Measurements from ENCODE around the gene MSRB1.

MSRB1 gene

DNA sequence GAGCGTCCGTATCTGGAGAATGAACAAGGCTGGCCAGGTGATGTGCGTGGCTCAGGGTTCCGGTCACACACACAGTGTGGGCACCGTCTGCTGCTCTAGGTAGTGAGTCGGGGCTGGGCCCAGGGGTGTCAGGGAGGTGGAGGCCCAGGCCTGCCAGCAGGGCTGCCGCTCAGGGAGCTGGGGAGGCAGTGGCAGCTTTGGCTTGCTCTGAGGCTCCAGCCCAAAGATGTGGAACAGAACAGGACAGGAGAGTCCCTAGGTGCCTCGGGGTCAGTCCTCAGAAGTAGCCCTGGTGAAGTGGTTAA lies 33.2 kb upstream of the MSRB1 start:
- Histone ChIP-seq H3K27me3 (ENCODE audit: control insufficient read depth, insufficient read depth, low read length) (peaks cover 17% of the 10 kb centered on the region), H3K9ac (ENCODE audit: low read depth, low read length) (no peak overlapping the region), H3K4me3 (ENCODE audit: low read depth, low read length) (no peak overlapping the region), H3K9me3 (ENCODE audit: control insufficient read depth, insufficient read depth, low read length) (no peaks in the 10 kb centered on the region), H3K36me3 (ENCODE audit: control insufficient read depth, insufficient read depth, low read length) (peaks cover 43% of the 10 kb centered on the region), H3K4me1 (ENCODE audit: control insufficient read depth, insufficient read depth, low read length) (no peaks in the 10 kb centered on the region)

DNA sequence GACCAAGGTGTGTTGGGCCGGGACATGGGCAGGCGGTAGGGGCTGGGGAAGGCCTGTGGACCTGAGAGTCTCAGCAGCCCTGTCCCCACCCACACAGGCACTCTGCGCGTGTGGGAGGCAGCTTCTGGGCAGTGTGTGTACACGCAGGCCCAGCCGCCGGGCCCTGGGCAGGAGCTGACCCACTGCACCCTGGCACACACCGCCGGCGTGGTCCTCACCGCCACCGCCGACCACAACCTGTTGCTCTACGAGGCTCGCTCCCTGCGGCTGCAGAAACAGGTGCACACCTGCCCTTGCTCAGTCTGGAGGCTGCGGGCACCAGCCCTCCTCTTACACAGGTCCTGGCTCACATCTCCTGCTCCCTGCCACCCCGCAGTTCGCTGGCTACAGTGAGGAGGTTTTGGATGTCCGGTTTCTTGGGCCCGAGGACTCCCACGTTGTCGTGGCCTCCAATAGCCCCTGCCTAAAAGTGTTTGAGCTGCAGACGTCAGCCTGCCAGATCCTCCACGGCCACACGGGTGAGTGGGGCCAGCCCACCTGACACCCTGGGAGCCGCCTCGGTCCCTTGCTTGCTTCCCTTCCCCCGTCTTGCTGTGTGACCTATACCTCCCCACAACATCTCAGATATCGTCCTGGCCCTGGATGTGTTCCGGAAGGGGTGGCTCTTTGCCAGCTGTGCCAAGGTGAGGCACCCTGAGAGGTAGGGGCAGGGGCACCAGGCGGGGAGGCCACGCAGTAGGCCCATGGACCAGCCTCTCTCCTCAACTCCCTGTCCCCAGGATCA lies 32.6 kb upstream of the MSRB1 start:
- Histone ChIP-seq H3K36me3 (ENCODE audit: control insufficient read depth, insufficient read depth, low read length) (peaks cover 43% of the 10 kb centered on the region), H3K9me3 (ENCODE audit: control insufficient read depth, insufficient read depth, low read length) (no peaks in the 10 kb centered on the region), H3K4me1 (ENCODE audit: control insufficient read depth, insufficient read depth, low read length) (no peaks in the 10 kb centered on the region), H3K9ac (ENCODE audit: low read depth, low read length) (no peak overlapping the region), H3K4me3 (ENCODE audit: low read depth, low read length) (no peak overlapping the region), H3K27me3 (ENCODE audit: control insufficient read depth, insufficient read depth, low read length) (peaks cover 11% of the 10 kb centered on the region)

DNA sequence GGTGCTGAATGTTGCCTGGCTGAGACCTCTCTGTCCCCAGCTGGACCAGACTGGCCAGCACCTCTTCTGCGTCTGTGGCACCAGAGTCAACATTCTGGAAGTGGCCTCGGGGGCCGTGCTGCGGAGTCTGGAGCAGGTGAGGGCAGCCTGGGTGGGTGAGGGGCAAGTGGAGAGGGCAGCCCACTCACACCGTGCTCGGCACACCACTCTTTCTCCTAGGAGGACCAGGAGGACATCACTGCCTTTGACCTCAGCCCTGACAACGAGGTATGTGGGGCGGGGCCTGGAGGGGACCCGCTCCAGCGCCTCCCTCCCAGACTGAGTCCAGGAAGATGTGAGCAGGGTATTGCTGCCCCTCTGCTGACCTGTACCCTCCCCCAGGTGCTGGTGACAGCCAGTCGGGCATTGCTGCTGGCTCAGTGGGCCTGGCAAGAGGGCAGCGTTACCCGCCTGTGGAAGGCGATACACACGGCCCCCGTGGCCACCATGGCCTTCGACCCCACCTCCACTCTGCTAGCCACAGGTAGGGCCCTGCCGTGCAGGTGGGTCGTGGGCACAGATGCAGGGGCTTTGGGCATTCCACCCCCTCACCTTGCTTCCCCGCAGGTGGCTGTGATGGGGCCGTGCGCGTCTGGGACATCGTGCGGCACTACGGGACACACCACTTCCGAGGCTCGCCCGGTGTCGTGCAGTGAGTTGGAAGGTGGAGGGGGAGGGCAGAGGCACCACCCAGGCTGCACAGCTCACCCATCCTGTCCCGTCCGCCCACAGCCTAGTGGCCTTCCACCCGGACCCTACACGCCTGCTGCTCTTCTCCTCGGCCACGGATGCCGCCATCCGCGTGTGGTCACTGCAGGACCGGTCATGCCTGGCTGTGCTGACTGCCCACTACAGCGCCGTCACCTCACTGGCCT lies 31.4 kb upstream of the MSRB1 start:
- H3K4me1 ChIP-seq (ENCODE audit: control insufficient read depth, insufficient read depth, low read length), result no peaks in the 10 kb centered on the region
- H3K9me3 ChIP-seq (ENCODE audit: control insufficient read depth, insufficient read depth, low read length), result no peaks in the 10 kb centered on the region
- H3K4me3 ChIP-seq (ENCODE audit: low read depth, low read length), result no peak overlapping the region
- H3K9ac ChIP-seq (ENCODE audit: low read depth, low read length), result no peak overlapping the region
- no peaks in the 10 kb centered on the region for H3K27me3 ChIP-seq (ENCODE audit: control insufficient read depth, insufficient read depth, low read length)
- H3K36me3 ChIP-seq (ENCODE audit: control insufficient read depth, insufficient read depth, low read length), result peaks cover 43% of the 10 kb centered on the region

DNA sequence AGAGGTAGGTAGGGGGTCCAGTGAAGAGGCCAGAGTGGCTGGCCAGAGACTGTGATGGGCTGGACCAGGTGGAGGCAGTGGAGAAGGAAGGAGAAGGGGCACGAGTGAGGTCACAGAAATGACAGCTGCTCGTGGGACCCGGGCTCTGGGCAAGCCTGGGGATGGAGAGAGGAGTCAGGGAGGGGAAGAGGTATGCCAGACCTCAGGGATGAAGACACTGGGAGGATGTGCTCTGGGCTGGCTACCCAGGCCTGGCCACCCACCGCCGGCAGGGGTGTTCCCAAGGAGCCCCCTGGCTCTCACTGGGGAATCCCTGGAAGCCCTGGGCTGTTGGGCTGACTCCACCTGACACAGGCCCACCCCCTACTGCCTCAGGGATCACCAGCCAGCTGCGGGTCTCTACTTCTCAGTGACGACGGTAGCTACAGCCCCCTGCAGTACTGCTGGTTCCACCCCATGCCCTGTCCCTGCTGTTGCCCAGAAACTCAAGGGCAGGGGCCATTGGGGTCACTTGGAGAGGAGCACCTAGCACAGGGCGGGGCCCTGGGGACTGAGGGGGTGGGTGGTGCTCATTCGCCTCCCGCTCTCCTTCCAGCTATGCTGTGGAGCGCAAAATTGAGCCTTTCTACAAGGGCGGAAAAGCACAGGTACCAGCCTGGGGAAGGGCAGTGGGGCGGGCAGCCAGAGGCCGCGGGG lies 30.6 kb upstream of the MSRB1 start:
- Histone ChIP-seq H3K36me3 (ENCODE audit: control insufficient read depth, insufficient read depth, low read length) (peaks cover 43% of the 10 kb centered on the region), H3K4me1 (ENCODE audit: control insufficient read depth, insufficient read depth, low read length) (no peaks in the 10 kb centered on the region), H3K9ac (ENCODE audit: low read depth, low read length) (no peak overlapping the region), H3K9me3 (ENCODE audit: control insufficient read depth, insufficient read depth, low read length) (no peaks in the 10 kb centered on the region), H3K4me3 (ENCODE audit: low read depth, low read length) (no peak overlapping the region), H3K27me3 (ENCODE audit: control insufficient read depth, insufficient read depth, low read length) (no peaks in the 10 kb centered on the region)

DNA sequence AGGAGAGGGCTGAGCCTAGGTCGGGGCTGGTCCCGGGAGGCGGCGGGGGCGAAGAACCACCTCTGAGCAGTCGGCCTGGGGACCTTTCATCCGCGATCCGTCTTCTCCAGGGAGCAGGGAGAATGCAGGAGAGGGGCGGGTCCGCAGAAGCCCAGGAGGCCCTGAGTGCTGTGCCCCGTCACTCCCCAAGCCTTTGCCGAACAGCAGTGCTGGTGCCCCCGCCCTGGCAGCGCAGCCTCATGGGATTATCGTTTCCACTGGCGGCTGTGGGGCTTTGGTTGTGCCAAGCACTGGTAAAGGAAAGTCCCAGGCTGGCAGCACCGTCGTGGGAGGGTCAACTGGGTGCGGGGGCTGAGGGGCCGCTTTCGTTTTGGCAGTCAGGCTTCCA lies 29.5 kb upstream of the MSRB1 start:
- peak overlapping the region; percentile 70 for H3K9ac ChIP-seq (ENCODE audit: low read depth, low read length)
- peaks cover 33% of the 10 kb centered on the region for H3K36me3 ChIP-seq (ENCODE audit: control insufficient read depth, insufficient read depth, low read length)
- H3K9me3 ChIP-seq (ENCODE audit: control insufficient read depth, insufficient read depth, low read length), result no peaks in the 10 kb centered on the region
- H3K27me3 ChIP-seq (ENCODE audit: control insufficient read depth, insufficient read depth, low read length), result no peaks in the 10 kb centered on the region
- H3K4me3 ChIP-seq (ENCODE audit: low read depth, low read length), result peak overlapping the region; percentile 97
- no peaks in the 10 kb centered on the region for H3K4me1 ChIP-seq (ENCODE audit: control insufficient read depth, insufficient read depth, low read length)

DNA sequence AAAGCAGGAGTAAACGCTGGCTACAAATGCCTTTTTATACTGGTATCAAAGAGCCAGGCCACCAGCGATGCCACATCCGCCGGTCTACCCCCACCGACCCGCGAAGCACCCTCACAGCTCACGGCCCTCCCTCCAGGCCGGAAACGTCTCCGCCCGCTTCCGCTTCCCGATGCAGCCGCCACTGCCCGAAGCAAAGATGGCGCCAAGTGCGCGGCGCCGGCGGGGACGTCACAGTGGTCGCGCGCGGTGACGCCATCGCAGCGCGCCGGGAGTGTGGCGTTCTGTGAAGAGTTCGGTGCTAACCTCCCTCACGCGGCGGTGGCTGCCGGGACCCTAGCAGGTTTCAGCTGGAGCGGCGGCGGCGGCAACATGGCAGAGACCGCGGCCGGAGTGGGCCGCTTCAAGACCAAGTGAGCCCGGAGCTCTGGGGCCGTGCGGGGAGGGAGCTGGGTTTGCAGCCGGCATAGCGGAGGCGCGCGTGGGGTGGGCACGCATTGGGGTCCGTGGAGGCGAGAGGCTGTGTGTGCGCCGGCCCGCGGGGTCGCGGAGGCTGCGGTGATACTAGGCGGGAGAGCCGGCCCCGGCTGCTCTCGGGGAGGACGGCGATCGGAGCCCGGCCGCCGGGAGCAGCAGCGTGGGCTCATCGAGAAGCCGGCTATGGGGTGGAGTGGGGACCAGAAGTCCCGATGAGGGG lies 28.9 kb upstream of the MSRB1 start, which contains the start of gene TBL3:
TSS of gene TBL3 (plus strand) at position 258 of the 694 bp plus-strand sequence. CDS start at position 370, 112 bp downstream.
- no peaks in the 10 kb centered on the region for H3K27me3 ChIP-seq (ENCODE audit: control insufficient read depth, insufficient read depth, low read length)
- no peaks in the 10 kb centered on the region for H3K4me1 ChIP-seq (ENCODE audit: control insufficient read depth, insufficient read depth, low read length)
- H3K9ac ChIP-seq (ENCODE audit: low read depth, low read length), result peak within 1 kb of the TSS; percentile 89
- peaks cover 30% of the 10 kb centered on the region for H3K36me3 ChIP-seq (ENCODE audit: control insufficient read depth, insufficient read depth, low read length)
- H3K4me3 ChIP-seq (ENCODE audit: low read depth, low read length), result peak within 1 kb of the TSS; percentile 97
- H3K9me3 ChIP-seq (ENCODE audit: control insufficient read depth, insufficient read depth, low read length), result no peaks in the 10 kb centered on the region

DNA sequence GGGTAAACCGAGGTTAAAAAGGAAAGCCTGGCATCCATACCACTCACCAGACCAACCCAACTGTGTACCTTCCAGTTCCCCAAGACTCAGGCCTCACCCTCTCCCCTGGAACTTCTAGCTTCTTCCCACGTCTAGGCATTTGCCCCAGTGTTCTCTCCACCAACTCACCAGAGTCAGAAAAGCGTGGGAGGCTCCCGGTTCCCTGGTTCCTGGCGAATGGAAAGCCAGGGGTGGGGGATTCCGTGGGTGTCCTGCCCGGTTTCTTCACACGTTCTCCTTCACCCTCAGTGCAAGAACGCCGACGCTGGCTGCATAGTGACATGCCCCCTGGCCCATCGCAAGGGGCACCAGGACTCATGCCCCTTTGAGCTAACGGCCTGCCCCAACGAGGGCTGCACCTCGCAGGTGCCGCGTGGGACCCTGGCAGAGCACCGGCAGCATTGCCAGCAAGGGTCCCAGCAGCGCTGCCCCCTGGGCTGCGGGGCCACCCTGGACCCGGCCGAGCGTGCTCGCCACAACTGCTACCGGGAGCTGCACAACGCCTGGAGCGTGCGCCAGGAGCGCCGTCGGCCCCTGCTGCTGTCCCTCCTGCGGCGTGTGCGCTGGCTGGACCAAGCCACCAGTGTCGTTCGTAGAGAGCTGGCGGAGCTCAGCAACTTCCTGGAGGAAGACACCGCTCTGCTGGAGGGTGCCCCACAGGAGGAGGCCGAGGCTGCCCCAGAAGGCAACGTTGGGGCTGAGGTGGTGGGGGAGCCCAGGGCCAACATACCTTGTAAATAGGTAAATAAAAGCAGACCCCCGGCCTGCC lies 25.4 kb upstream of the MSRB1 start:
- Histone ChIP-seq H3K36me3 (ENCODE audit: control insufficient read depth, insufficient read depth, low read length) (peaks cover 9% of the 10 kb centered on the region), H3K9me3 (ENCODE audit: control insufficient read depth, insufficient read depth, low read length) (no peaks in the 10 kb centered on the region), H3K27me3 (ENCODE audit: control insufficient read depth, insufficient read depth, low read length) (no peaks in the 10 kb centered on the region), H3K4me1 (ENCODE audit: control insufficient read depth, insufficient read depth, low read length) (peaks cover 2% of the 10 kb centered on the region), H3K9ac (ENCODE audit: low read depth, low read length) (no peak overlapping the region), H3K4me3 (ENCODE audit: low read depth, low read length) (no peak overlapping the region)

DNA sequence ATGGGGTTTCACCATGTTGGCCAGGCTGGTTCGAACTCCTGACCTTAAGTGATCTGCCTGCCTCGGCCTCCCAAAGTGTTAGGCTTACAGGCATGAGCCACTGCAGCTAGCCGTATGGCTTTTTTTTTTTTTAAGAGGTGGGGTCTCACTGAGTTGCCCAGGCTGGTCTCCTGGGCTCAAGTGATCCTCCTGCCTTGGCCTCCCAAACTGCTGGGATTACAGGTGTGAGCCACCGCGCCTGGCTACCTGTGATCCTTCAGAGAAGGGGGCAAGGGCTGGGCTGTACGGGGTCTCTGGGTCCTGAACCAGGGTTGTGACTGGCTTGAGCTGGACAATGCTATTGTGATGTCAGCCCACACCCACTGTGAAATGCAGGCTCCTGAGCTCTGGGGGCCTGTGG lies 23.5 kb upstream of the MSRB1 start, which contains the start of gene RNF151:
TSS of gene RNF151 (plus strand) at position 397 of the 400 bp plus-strand sequence. CDS start 26 bp downstream, outside the sequence.
- no peaks in the 10 kb centered on the region for H3K27me3 ChIP-seq (ENCODE audit: control insufficient read depth, insufficient read depth, low read length)
- peaks cover 2% of the 10 kb centered on the region for H3K4me1 ChIP-seq (ENCODE audit: control insufficient read depth, insufficient read depth, low read length)
- H3K4me3 ChIP-seq (ENCODE audit: low read depth, low read length), result peak within 1 kb of the TSS; percentile 87
- no peaks in the 10 kb centered on the region for H3K9me3 ChIP-seq (ENCODE audit: control insufficient read depth, insufficient read depth, low read length)
- H3K9ac ChIP-seq (ENCODE audit: low read depth, low read length), result peak within 1 kb of the TSS; percentile 93
- peaks cover 27% of the 10 kb centered on the region for H3K36me3 ChIP-seq (ENCODE audit: control insufficient read depth, insufficient read depth, low read length)

DNA sequence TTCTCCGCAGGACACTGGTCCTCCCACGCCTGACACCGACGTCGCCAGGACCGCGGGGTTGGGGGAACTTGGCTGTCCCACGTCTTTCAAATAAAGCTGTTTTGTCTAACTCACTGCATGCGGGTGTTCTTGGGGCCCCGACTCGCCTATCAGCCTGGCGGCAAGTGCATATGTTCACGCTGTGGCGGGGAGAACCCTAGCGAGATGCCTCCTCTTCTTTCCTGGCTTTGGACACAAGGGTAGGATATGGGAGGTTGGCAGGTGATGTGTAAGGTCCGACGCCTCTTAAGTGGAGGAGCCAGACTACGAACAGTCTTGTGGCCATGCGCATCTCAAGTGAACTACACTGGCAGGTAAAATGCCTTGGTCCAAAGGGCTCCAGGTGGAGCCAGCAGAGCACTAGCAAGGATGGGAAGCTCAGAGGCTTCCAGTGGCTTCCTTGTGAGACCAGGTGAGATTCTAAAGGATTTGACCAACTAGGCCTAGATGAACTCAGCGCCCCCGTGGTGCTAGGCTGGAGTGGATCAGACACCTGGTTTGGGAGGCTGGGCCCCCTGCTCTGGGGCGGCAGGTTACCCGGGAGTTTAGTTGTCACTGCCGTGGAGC lies 22.5 kb upstream of the MSRB1 start:
- no peaks in the 10 kb centered on the region for H3K9me3 ChIP-seq (ENCODE audit: control insufficient read depth, insufficient read depth, low read length)
- peak overlapping the region; percentile 87 for H3K4me3 ChIP-seq (ENCODE audit: low read depth, low read length)
- peak overlapping the region; percentile 93 for H3K9ac ChIP-seq (ENCODE audit: low read depth, low read length)
- peaks cover 6% of the 10 kb centered on the region for H3K4me1 ChIP-seq (ENCODE audit: control insufficient read depth, insufficient read depth, low read length)
- peaks cover 27% of the 10 kb centered on the region for H3K36me3 ChIP-seq (ENCODE audit: control insufficient read depth, insufficient read depth, low read length)
- no peaks in the 10 kb centered on the region for H3K27me3 ChIP-seq (ENCODE audit: control insufficient read depth, insufficient read depth, low read length)

DNA sequence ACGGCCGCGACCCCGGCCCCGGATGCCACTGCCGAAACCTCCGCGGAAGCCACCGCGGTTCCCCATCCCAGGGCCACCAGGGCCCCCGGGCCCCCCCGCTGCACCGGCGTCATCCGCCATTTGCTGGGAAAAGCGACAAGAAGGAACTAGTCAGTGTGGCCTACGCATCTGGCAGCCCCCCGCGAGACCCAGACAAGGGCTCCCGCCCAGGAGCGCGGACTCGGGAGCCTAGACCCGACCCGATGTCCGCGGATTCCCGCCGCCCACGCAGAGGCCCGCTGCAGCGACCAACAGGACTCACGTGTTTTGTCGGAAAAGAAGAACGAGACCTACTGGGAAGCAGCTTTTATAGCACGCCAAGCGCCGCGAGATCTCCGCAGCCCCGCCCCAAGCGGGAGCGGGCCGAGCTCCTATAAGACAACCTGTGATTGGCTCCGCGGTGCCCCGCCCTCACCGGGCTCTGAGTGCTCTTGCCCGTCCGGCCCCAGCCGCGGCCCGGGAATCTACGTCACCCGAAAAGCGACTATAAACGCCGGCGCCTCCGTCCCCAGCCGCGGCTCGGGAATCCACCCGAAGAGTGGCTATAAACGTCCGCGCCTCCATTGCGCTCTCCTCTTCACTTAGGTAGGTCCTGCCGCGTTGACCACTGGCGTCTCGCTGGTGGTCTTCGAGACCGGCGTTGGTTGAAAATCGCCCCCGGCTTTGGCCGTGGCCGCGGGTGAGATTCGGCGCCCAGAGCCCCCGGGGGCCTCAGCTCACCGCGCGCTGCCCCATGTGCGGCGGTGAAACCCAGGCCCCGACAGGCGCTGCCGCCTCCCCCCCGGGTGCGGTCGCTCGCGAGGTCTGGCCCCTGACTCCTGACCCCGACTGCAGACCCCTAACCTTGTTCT lies 21.8 kb upstream of the MSRB1 start, which contains the start of gene RPS2:
TSS of gene RPS2 (minus strand) at position 321 of the 890 bp plus-strand sequence. CDS start at position 120, 201 bp downstream.
- peaks cover 27% of the 10 kb centered on the region for H3K36me3 ChIP-seq (ENCODE audit: control insufficient read depth, insufficient read depth, low read length)

More for the DNA sequence above, 21.8 kb upstream of the MSRB1 start, which contains the start of gene RPS2:
- no peaks in the 10 kb centered on the region for H3K9me3 ChIP-seq (ENCODE audit: control insufficient read depth, insufficient read depth, low read length)
- H3K4me1 ChIP-seq (ENCODE audit: control insufficient read depth, insufficient read depth, low read length), result peaks cover 6% of the 10 kb centered on the region
- peak within 1 kb of the TSS; percentile 96 for H3K9ac ChIP-seq (ENCODE audit: low read depth, low read length)
- no peaks in the 10 kb centered on the region for H3K27me3 ChIP-seq (ENCODE audit: control insufficient read depth, insufficient read depth, low read length)
- H3K4me3 ChIP-seq (ENCODE audit: low read depth, low read length), result peak within 1 kb of the TSS; percentile 87
